ENCODE measurements around the gene RPS15A.
"Not testable (repeated sequence)": the region's sequence is repeated elsewhere in the genome, so short reads cannot be mapped to it uniquely, and the experiment has no call there.

GRCh38 chr16:18770336-18770962 is 19.7 kb downstream of the RPS15A start:
- not testable (repeated sequence) for TF ChIP-seq EZH2 (IDR thresholded peaks at IDR 0.05; ENCODE audit: low read length, missing control alignments); CTCF (conservative IDR thresholded peaks at IDR 0.05 in 1 of 2, IDR thresholded peaks at IDR 0.05 in 1 of 2; ENCODE audit: low read depth in 1 of 2, low read length in 2 of 2)
